ENCODE data around the gene TP53I13. TPM values are rescaled to one million over a fixed set of nuclear protein-coding genes. Genes with fewer than 3 reads are reported as not detected.

TP53I13 gene
- total and polyA plus RNA-seq, 4 donors: 24.2 to 126 (median 61.4) TPM

GRCh38 chr17:29616300-29617048 is 48.0 kb downstream of the TP53I13 start:
- H3K9me3 ChIP-seq (ENCODE audit: control insufficient read depth in 4 of 4, insufficient read depth in 3 of 4, low read length in 3 of 4): peaks cover 0 to 3% (median 0%) of the 10 kb centered on the region in 4 donors
- ATAC-seq (ENCODE audit: insufficient read depth, low FRiP score) (no peak), DNase-seq (no peak)
- H3K9ac ChIP-seq (ENCODE audit: insufficient read depth in 1 of 2, low read length in 2 of 2): no peak overlapping the region
- no peak overlapping the region for H3K4me3 ChIP-seq
- peak overlapping the region in 1 of 2 donors; percentile 1 for H3K27ac ChIP-seq (ENCODE audit: low read depth in 1 of 2, low read length in 1 of 2)
- no peak for TF ChIP-seq CTCF (IDR thresholded peaks at IDR 0.05; ENCODE audit: control extremely low read depth, extremely low read depth)
- H3K4me1 ChIP-seq (ENCODE audit: control insufficient read depth in 5 of 5, insufficient read depth in 5 of 5, low read length in 5 of 5): peaks cover 0 to 41% (median 30%) of the 10 kb centered on the region in 5 donors
- H3K27me3 ChIP-seq (ENCODE audit: control insufficient read depth in 3 of 3, insufficient read depth in 3 of 3, low read length in 2 of 3): peaks cover 0 to 51% (median 43%) of the 10 kb centered on the region in 3 donors
- H3K36me3 ChIP-seq (ENCODE audit: control insufficient read depth in 4 of 4, insufficient read depth in 4 of 4, low read length in 4 of 4): no peaks in the 10 kb centered on the region
- 26 to 36% methylated on average over 32 of the region's 32 CpGs for WGBS, 2 donors

- Histone ChIP-seq H3K9me3 (ENCODE audit: control insufficient read depth in 4 of 4, insufficient read depth in 3 of 4, low read length in 3 of 4) (peaks cover 0 to 3% (median 0%) of the 10 kb centered on the region in 4 donors), H3K9ac (ENCODE audit: insufficient read depth in 1 of 2, low read length in 2 of 2) (no peak overlapping the region), H3K27me3 (ENCODE audit: control insufficient read depth in 3 of 3, insufficient read depth in 3 of 3, low read length in 2 of 3) (peaks cover 0 to 52% (median 43%) of the 10 kb centered on the region in 3 donors), H3K27ac (ENCODE audit: low read depth in 1 of 2, low read length in 1 of 2) (no peak overlapping the region), H3K36me3 (ENCODE audit: control insufficient read depth in 4 of 4, insufficient read depth in 4 of 4, low read length in 4 of 4) (no peaks in the 10 kb centered on the region), H3K4me1 (ENCODE audit: control insufficient read depth in 5 of 5, insufficient read depth in 5 of 5, low read length in 5 of 5) (peaks cover 0 to 43% (median 31%) of the 10 kb centered on the region in 5 donors), H3K4me3 (no peak overlapping the region)
- ATAC-seq (ENCODE audit: insufficient read depth, low FRiP score): peak; percentile 38
- peak; percentile 42 for TF ChIP-seq CTCF (IDR thresholded peaks at IDR 0.05; ENCODE audit: control extremely low read depth, extremely low read depth)
- peak; percentile 76 to 79 (median 76) for DNase-seq
- 2 to 18% methylated on average over 16 of the region's 16 CpGs for WGBS, 2 donors
Measured at GRCh38 chr17:29617125-29617480, 48.6 kb downstream of the TP53I13 start.

- no peak overlapping the region for H3K27ac ChIP-seq (ENCODE audit: low read depth in 1 of 2, low read length in 1 of 2)
- DNase-seq (peak; percentile 34 to 59 (median 50)), ATAC-seq (ENCODE audit: insufficient read depth, low FRiP score) (peak; percentile 36)
- 6 to 20% methylated on average over 59 to 68 of the region's 68 CpGs for WGBS, 2 donors
- H3K27me3 ChIP-seq (ENCODE audit: control insufficient read depth in 3 of 3, insufficient read depth in 3 of 3, low read length in 2 of 3): peaks cover 0 to 51% (median 43%) of the 10 kb centered on the region in 3 donors
- TF ChIP-seq CTCF (IDR thresholded peaks at IDR 0.05; ENCODE audit: control extremely low read depth, extremely low read depth): peak; percentile 40
- H3K9me3 ChIP-seq (ENCODE audit: control insufficient read depth in 4 of 4, insufficient read depth in 3 of 4, low read length in 3 of 4): peaks cover 0 to 3% (median 0%) of the 10 kb centered on the region in 4 donors
- no peak overlapping the region for H3K9ac ChIP-seq (ENCODE audit: insufficient read depth in 1 of 2, low read length in 2 of 2)
- H3K4me3 ChIP-seq: no peak overlapping the region
- H3K4me1 ChIP-seq (ENCODE audit: control insufficient read depth in 5 of 5, insufficient read depth in 5 of 5, low read length in 5 of 5): peaks cover 0 to 48% (median 34%) of the 10 kb centered on the region in 5 donors
- no peaks in the 10 kb centered on the region for H3K36me3 ChIP-seq (ENCODE audit: control insufficient read depth in 4 of 4, insufficient read depth in 4 of 4, low read length in 4 of 4)
Measured at GRCh38 chr17:29617481-29618271, 49.2 kb downstream of the TP53I13 start.

All from lung (tissue), 12 donors.